ENCODE results near the gene SPOCK1.

GRCh38 chr5:137156180-137156579 lies 342.9 kb downstream of the SPOCK1 start:
- TF ChIP-seq CTCF (IDR thresholded peaks at IDR 0.05 in 2 of 3, conservative IDR thresholded peaks at IDR 0.05 in 1 of 3; ENCODE audit: insufficient read depth in 2 of 3, low read depth in 1 of 3, low read length in 3 of 3) (no peak), ZBTB11 (CRISPR knock-in tag; IDR thresholded peaks at IDR 0.05) (no peak), RBFOX2 (IDR thresholded peaks at IDR 0.05; ENCODE audit: low read depth, low read length) (no peak), NFE2L1 (tag; IDR thresholded peaks at IDR 0.05; ENCODE audit: borderline replicate concordance, low read depth) (no peak)
